HepG2 (cell line): ENCODE results near the gene C5orf47. TPM values are rescaled to one million over a fixed set of nuclear protein-coding genes. Genes with fewer than 3 reads are reported as not detected.

Experiments
- ATAC-seq: fragments of 200-7000 bp; cut with Tn5 transposase; 3 replicates; pipeline ENCODE4 v1.9.1; 2020; ENCODE audit warnings: mild to moderate bottlenecking, moderate library complexity
- BruUV-seq: library from RNA; stranded (reverse); fragments of 400-500 nt; replicated peaks from 2 replicates; lab custom pipeline; 2021; lab: Mats Ljungman, UMichigan
- CTCF ChIA-PET: fragments of 300-600 bp; formaldehyde crosslinking; extraction: SDS; loops from one replicate; lab custom pipeline; 2021; ENCODE audit warnings: low total read pairs, inconsistent platforms, low intra/inter-chr PET ratio; lab: Yijun Ruan, JAX
- POLR2A ChIA-PET: fragments of 350-600 bp; sonication (Branson Sonifier 250); formaldehyde crosslinking; loops from one replicate; lab custom pipeline; 2020; ENCODE audit warnings: antibody characterized with exemption, inconsistent platforms; lab: Yijun Ruan, JAX
- DNase-seq: peaks from one replicate; pipeline ENCODE4 v3.0.0-alpha.2; 2015; ENCODE audit warnings: low spot score
- FAIRE-seq: peaks from 3 replicates; lab custom pipeline; 2011; peaks lifted over from hg19 to GRCh38; lab: Jason Lieb, UNC
- H2AFZ ChIP-seq: one replicate; pipeline ENCODE4 v1.6.1; 2011; ENCODE audit warnings: low read length, inconsistent platforms
- H3K27ac ChIP-seq: fragments of 300-600 bp; 3 replicates; pipeline ENCODE4 v1.8.0; 2011; ENCODE audit warnings: mixed run types, mild to moderate bottlenecking, mixed read lengths, low read length, inconsistent platforms; ENCODE audit not compliant: insufficient read depth; ENCODE audit errors: extremely low read length
- H3K27me3 ChIP-seq, 2 experiments: fragments of 200-600 bp in 1 of 2; 2 replicates in 1 of 2; 3 replicates in 1 of 2; pipeline versions ENCODE4 v1.6.0 to v1.8.0; 2011; ENCODE audit warnings: low read length in 2 of 2, mild to moderate bottlenecking in 2 of 2, moderate library complexity in 2 of 2, inconsistent platforms in 1 of 2; ENCODE audit not compliant: insufficient read depth in 2 of 2, control insufficient read depth in 1 of 2
- H3K36me3 ChIP-seq, 2 experiments: fragments of 200-600 bp in 1 of 2; replicated peaks in 1 of 2; 2 replicates in 1 of 2; 3 replicates in 1 of 2; pipeline versions ENCODE4 v1.5.1 to v1.8.0; 2011; ENCODE audit warnings: low read length in 2 of 2, inconsistent platforms in 1 of 2; ENCODE audit not compliant: insufficient read depth in 2 of 2, control insufficient read depth in 1 of 2
- H3K4me1 ChIP-seq: 2 replicates; pipeline ENCODE4 v1.5.1; 2012; ENCODE audit warnings: low read length, inconsistent platforms; ENCODE audit not compliant: insufficient read depth
- H3K4me2 ChIP-seq: 2 replicates; pipeline ENCODE4 v1.6.0; 2011; ENCODE audit warnings: low read depth, low read length, inconsistent platforms
- H3K4me3 ChIP-seq, 3 experiments: fragments of 200-600 bp in 1 of 3; sonication (generic), shearing (Covaris generic) in 1 of 3; replicated peaks in 1 of 3; 2 replicates each; pipeline ENCODE4 v1.5.1; 2011 to 2016; ENCODE audit warnings: low read length in 3 of 3, inconsistent platforms in 2 of 3, low read depth in 2 of 3, mild to moderate bottlenecking in 2 of 3, control low read depth in 1 of 3, mixed read lengths in 1 of 3; ENCODE audit not compliant: insufficient read depth in 1 of 3
- H3K79me2 ChIP-seq: one replicate; pipeline ENCODE4 v1.6.1; 2011; ENCODE audit warnings: low read length, inconsistent platforms; ENCODE audit not compliant: insufficient read depth
- H3K9ac ChIP-seq: 2 replicates; pipeline ENCODE4 v1.6.0; 2011; ENCODE audit warnings: mild to moderate bottlenecking, low read depth, low read length, inconsistent platforms; ENCODE audit not compliant: insufficient read depth
- H3K9me3 ChIP-seq: 2 replicates; pipeline ENCODE4 v1.5.1; 2012; ENCODE audit warnings: mild to moderate bottlenecking, low read length
- H4K20me1 ChIP-seq: 2 replicates; pipeline ENCODE4 v1.6.0; 2011; ENCODE audit warnings: inconsistent platforms, mild to moderate bottlenecking, low read length, moderate library complexity; ENCODE audit not compliant: insufficient read depth
- FOXA3 ChIP-seq: IDR thresholded peaks from 2 replicates; pipeline ENCODE4 v1.6.1; 2016; ENCODE audit warnings: missing genetic modification reagents, missing compliant biosample characterization
- HNRNPLL ChIP-seq: fragments of 200-400 bp; formaldehyde crosslinking; IDR thresholded peaks from 2 replicates; pipeline ENCODE4 v1.6.1; 2017; ENCODE audit warnings: mild to moderate bottlenecking, low read depth, low read length; ENCODE audit not compliant: poor library complexity, severe bottlenecking
- MYNN ChIP-seq: sonication (generic); formaldehyde crosslinking; IDR thresholded peaks from 2 replicates; pipeline ENCODE4 v1.4.0; 2020; ENCODE audit warnings: mild to moderate bottlenecking, low read depth, missing genetic modification reagents
- NFE2L2 ChIP-seq: fragments of 150-350 bp; IDR thresholded peaks from 2 replicates; pipeline ENCODE4 v1.6.1; 2014; ENCODE audit warnings: low read length
- TBP ChIP-seq: sonication (generic); formaldehyde crosslinking; IDR thresholded peaks from 2 replicates; pipeline ENCODE4 v1.5.0; 2020; ENCODE audit warnings: missing genetic modification reagents
- ZNF597 ChIP-seq: sonication (generic); formaldehyde crosslinking; IDR thresholded peaks from 2 replicates; pipeline ENCODE4 v1.5.0; 2020; ENCODE audit warnings: missing genetic modification reagents
- ZNF687 ChIP-seq: sonication (generic); formaldehyde crosslinking; IDR thresholded peaks from 2 replicates; pipeline ENCODE4 v1.5.1; 2020; ENCODE audit warnings: mild to moderate bottlenecking, missing genetic modification reagents, moderate library complexity
- ZXDC ChIP-seq: sonication (generic); formaldehyde crosslinking; IDR thresholded peaks from 2 replicates; pipeline ENCODE4 v1.5.0; 2020; ENCODE audit warnings: mild to moderate bottlenecking, missing genetic modification reagents
- WGBS: methylation state at CpG from one replicate; pipeline ENCODE4 v1.1.6; 2017; ENCODE audit warnings: low lambda C conversion rate; 5-methylcytosine and 5-hydroxymethylcytosine counted together
- in situ Hi-C: cut with HindIII; loops from 2 replicates; pipeline ENCODE4 v1.10.0; 2017; ENCODE audit warnings: low pct_unique_long_range_greater_than_20kb; ENCODE audit not compliant: extremely low pct_ligation_motif_present
- intact Hi-C: fragments of 100-400 bp; cut with micrococcal nuclease; formaldehyde crosslinking; loops from one replicate; pipeline ENCODE4 v1.10.0; 2022; ENCODE audit not compliant: unreplicated experiment
- polyA plus RNA-seq, 8 experiments: library from polyadenylated mRNA; depleted of rRNA in 3 of 8; stranded (reverse) in 7 of 8; unstranded in 1 of 8; fragments of >200 nt; fragmentation: Illumina TruSeq in 4 of 8; extraction: Trizol in 4 of 8; gene quantifications; 2 replicates each; pipeline versions ENCODE4 v1.2.1 to v1.2.3, GENCODE V29; 2011 to 2016; ENCODE audit warnings: low read depth in 4 of 8, missing spikeins in 1 of 8, mixed read lengths in 1 of 8; ENCODE audit not compliant: insufficient read depth in 1 of 8
- total RNA-seq, 5 experiments: library from RNA; depleted of rRNA; stranded (reverse); fragments of >200 nt; fragmentation: Illumina TruSeq; extraction: Trizol; gene quantifications; 2 replicates each; pipeline ENCODE4 v1.2.3, GENCODE V29; 2016; ENCODE audit warnings: low read depth in 1 of 5

Gene C5orf47
- total and polyA plus RNA-seq, 2 of the 13 experiments (the other 11 are each of a cell fraction or from before 2014, with no cell fraction given): not detected

- H4K20me1 ChIP-seq: no peaks in the 10 kb centered on the region
- peaks cover 26% of the 10 kb centered on the region for H3K79me2 ChIP-seq
- H3K27ac ChIP-seq: peak overlapping the region; percentile 73
- FAIRE-seq: no peak
- H3K36me3 ChIP-seq: peaks cover 1 to 14% of the 10 kb centered on the region in 2 experiments; a peak in 3 of 5 replicates
- H3K9ac ChIP-seq: peak overlapping the region; percentile 42; the same call in 1 of the 2 replicates
- peaks cover 73% of the 10 kb centered on the region for H3K4me1 ChIP-seq
- in situ Hi-C loops (no loop called here), intact Hi-C loops (no loop called here)
- H2AFZ ChIP-seq: no peak overlapping the region
- POLR2A ChIA-PET: interaction anchor here (1.0 to 4.0 kb wide), 7 partner anchors 8 to 177 kb away, joined by 3 to 32 read pairs (median 5); partner anchors contain the start of gene CPEB4
- TF ChIP-seq NFE2L2 (no peak), ZNF597 (CRISPR knock-in tag) (no peak), FOXA3 (CRISPR knock-in tag) (0 out of 2 replicates have a peak, but pooled peaks have one; percentile 17)
- no peaks in the 10 kb centered on the region; a peak in 1 of 5 replicates for H3K27me3 ChIP-seq
- 66% methylated on average over 2 of the region's 2 CpGs for WGBS
- no peaks in the 10 kb centered on the region for H3K9me3 ChIP-seq
- no peak for DNase-seq
- BruUV-seq: no TSS peak
- H3K4me2 ChIP-seq: peak overlapping the region; percentile 54
- ATAC-seq: no peak
- H3K4me3 ChIP-seq: peak overlapping the region in 1 of 3 experiments; percentile 5; a peak in 1 of 6 replicates
- CTCF ChIA-PET: no interaction called here
These were observed 47.9 kb upstream of the C5orf47 start for GRCh38 chr5:173941102-173941501.

GRCh38 chr5:173941758-173942401, 47.1 kb upstream of the C5orf47 start:
- peak overlapping the region in 1 of 3 experiments; percentile 5; a peak in 2 of 6 replicates for H3K4me3 ChIP-seq
- H4K20me1 ChIP-seq: no peaks in the 10 kb centered on the region
- ATAC-seq: peak; percentile 96
- TF ChIP-seq TBP (no peak), HNRNPLL (no peak), MYNN (CRISPR knock-in tag) (no peak), ZNF687 (peak; percentile 70), ZXDC (CRISPR knock-in tag) (no peak)

More at GRCh38 chr5:173941758-173942401, 47.1 kb upstream of the C5orf47 start:
- H3K4me2 ChIP-seq: peak overlapping the region; percentile 54
- no peaks in the 10 kb centered on the region for H3K9me3 ChIP-seq
- H3K9ac ChIP-seq: peak overlapping the region; percentile 42
- CTCF ChIA-PET: no interaction called here
- peaks cover 2 to 13% of the 10 kb centered on the region in 2 experiments; a peak in 4 of 5 replicates for H3K36me3 ChIP-seq
- H2AFZ ChIP-seq: no peak overlapping the region
- DNase-seq: peak; percentile 95
- POLR2A ChIA-PET: interaction anchor here (1.0 to 4.0 kb wide), 8 partner anchors 9 to 178 kb away, joined by 3 to 32 read pairs (median 6); partner anchors contain the start of gene CPEB4
- in situ Hi-C loops (no loop called here), intact Hi-C loops (no loop called here)
- peak overlapping the region; percentile 73 for H3K27ac ChIP-seq
- H3K27me3 ChIP-seq: no peaks in the 10 kb centered on the region; a peak in 1 of 5 replicates
- peaks cover 22% of the 10 kb centered on the region for H3K79me2 ChIP-seq
- BruUV-seq: no TSS peak
- FAIRE-seq: peak; percentile 74
- WGBS: 46% methylated on average over 9 of the region's 9 CpGs
- H3K4me1 ChIP-seq: peaks cover 74% of the 10 kb centered on the region
